ENCODE results near the gene FTO. TPM values are rescaled to one million over a fixed set of nuclear protein-coding genes. Genes with fewer than 3 reads are reported as not detected.

Gene FTO
- total RNA-seq, 1 donor from 2014 or later: 50.2 TPM

- no peaks in the 10 kb centered on the region for H3K4me1 ChIP-seq
- intact Hi-C loops (cut with DNase I): no loop called here
- H3K27me3 ChIP-seq: no peaks in the 10 kb centered on the region
- no peak overlapping the region for H3K4me3 ChIP-seq
- H3K36me3 ChIP-seq: peaks cover 10 to 14% of the 10 kb centered on the region in 2 donors
- no peak overlapping the region for H3K27ac ChIP-seq
- DNase-seq (ENCODE audit: low spot score in 2 of 2): no peak
- no peaks in the 10 kb centered on the region for H3K9me3 ChIP-seq
- TF ChIP-seq CTCF (IDR thresholded peaks at IDR 0.05): no peak
Observed at GRCh38 chr16:54107583-54108202, 403.7 kb downstream of the FTO start.

GRCh38 chr16:54110016-54110981, 406.3 kb downstream of the FTO start:
- no peak for DNase-seq (ENCODE audit: low spot score in 2 of 2)
- no peak for TF ChIP-seq CTCF (IDR thresholded peaks at IDR 0.05)

GRCh38 chr16:54112451-54113206, 408.7 kb downstream of the FTO start:
- H3K27me3 ChIP-seq: no peaks in the 10 kb centered on the region
- TF ChIP-seq CTCF (IDR thresholded peaks at IDR 0.05): no peak
- no peak overlapping the region for H3K27ac ChIP-seq
- no peaks in the 10 kb centered on the region for H3K9me3 ChIP-seq
- intact Hi-C loops (cut with DNase I): no loop called here
- no peak for DNase-seq (ENCODE audit: low spot score in 2 of 2)
- no peak overlapping the region for H3K4me3 ChIP-seq
- no peaks in the 10 kb centered on the region for H3K4me1 ChIP-seq
- peaks cover 16 to 38% of the 10 kb centered on the region in 2 donors for H3K36me3 ChIP-seq

More at GRCh38 chr16:54110016-54110981, 406.3 kb downstream of the FTO start:
- Histone ChIP-seq H3K27ac (no peak overlapping the region), H3K27me3 (no peaks in the 10 kb centered on the region), H3K4me3 (no peak overlapping the region), H3K9me3 (no peaks in the 10 kb centered on the region), H3K36me3 (peaks cover 16 to 38% of the 10 kb centered on the region in 2 donors), H3K4me1 (no peaks in the 10 kb centered on the region)
- intact Hi-C loops (cut with DNase I): no loop called here

GRCh38 chr16:54115558-54115957, 411.6 kb downstream of the FTO start:
- intact Hi-C loops (cut with DNase I): no loop called here

More at GRCh38 chr16:54115558-54115957, 411.6 kb downstream of the FTO start:
- H3K4me1 ChIP-seq: no peaks in the 10 kb centered on the region
- no peak overlapping the region for H3K27ac ChIP-seq
- no peaks in the 10 kb centered on the region for H3K9me3 ChIP-seq
- H3K36me3 ChIP-seq: peaks cover 16 to 38% of the 10 kb centered on the region in 2 donors
- H3K4me3 ChIP-seq: no peak overlapping the region
- no peaks in the 10 kb centered on the region for H3K27me3 ChIP-seq
- no peak for DNase-seq (ENCODE audit: low spot score in 2 of 2)
- no peak for TF ChIP-seq CTCF (IDR thresholded peaks at IDR 0.05)
